PFSK-1 (cell line): ENCODE measurements around the gene KRTAP10-8.
"Not testable (repeated sequence)": the region's sequence is repeated elsewhere in the genome, so short reads cannot be mapped to it uniquely, and the experiment has no call there.

ENCODE experiments used
- FOXP2 ChIP-seq: optimal IDR thresholded peaks from 2 replicates; pipeline ENCODE3; 2011; ENCODE audit warnings: borderline replicate concordance, control low read depth, inconsistent platforms; ENCODE audit not compliant: insufficient read depth; ENCODE audit errors: extremely low read length, extremely low read depth
- POLR2AphosphoS5 ChIP-seq: IDR thresholded peaks from 2 replicates; pipeline ENCODE4 v1.6.1; 2012; ENCODE audit warnings: low read depth, mild to moderate bottlenecking, control low read depth, low read length, moderate library complexity
- REST ChIP-seq, 2 experiments: IDR thresholded peaks; 2 replicates each; pipeline versions ENCODE4 v1.6.1 to v1.8.0; 2011 to 2012; ENCODE audit warnings: low read depth in 2 of 2, low read length in 2 of 2, control low read depth in 1 of 2, inconsistent platforms in 1 of 2, mild to moderate bottlenecking in 1 of 2, moderate library complexity in 1 of 2; ENCODE audit not compliant: insufficient read depth in 1 of 2
- SIN3A ChIP-seq: IDR thresholded peaks from 2 replicates; pipeline ENCODE4 v1.6.1; 2012; ENCODE audit warnings: mild to moderate bottlenecking, low read length, moderate library complexity, borderline replicate concordance; ENCODE audit not compliant: insufficient read depth
- TAF1 ChIP-seq: IDR thresholded peaks from 2 replicates; pipeline ENCODE4 v1.6.1; 2012; ENCODE audit warnings: low read length, control low read depth, borderline replicate concordance; ENCODE audit not compliant: insufficient read depth

Gene KRTAP10-8

GRCh38 chr21:44571296-44571695 is 40.6 kb upstream of the KRTAP10-8 start:
- TF ChIP-seq REST (IDR thresholded peaks at IDR 0.05; ENCODE audit: insufficient read depth in 1 of 2, low read depth in 2 of 2, low read length in 2 of 2) (no peak), FOXP2 (no peak), POLR2AphosphoS5 (no peak), TAF1 (no peak), SIN3A (no peak)

- TF ChIP-seq REST (IDR thresholded peaks at IDR 0.05; ENCODE audit: insufficient read depth in 1 of 2, low read depth in 2 of 2, low read length in 2 of 2): no peak
- TF ChIP-seq SIN3A: no peak
- TF ChIP-seq FOXP2: no peak
- no peak for TF ChIP-seq TAF1
- no peak for TF ChIP-seq POLR2AphosphoS5
Measured at GRCh38 chr21:44571844-44572782, 39.8 kb upstream of the KRTAP10-8 start.

GRCh38 chr21:44572959-44573583 is 38.8 kb upstream of the KRTAP10-8 start:
- TF ChIP-seq TAF1 (no peak), FOXP2 (no peak), POLR2AphosphoS5 (no peak), REST (IDR thresholded peaks at IDR 0.05; ENCODE audit: insufficient read depth in 1 of 2, low read depth in 2 of 2, low read length in 2 of 2) (no peak), SIN3A (no peak)

- TF ChIP-seq POLR2AphosphoS5, TAF1, SIN3A: not testable (repeated sequence)
Measured at GRCh38 chr21:44573630-44574456, 38.0 kb upstream of the KRTAP10-8 start, which contains the start of gene KRTAP10-4. KRTAP10-4 (plus strand) TSS chr21:44573729; CDS start chr21:44573759, 30 bp downstream.
